Hypothalamus (tissue), 51 donors: ENCODE results near the gene LY9.
"Not testable (repeated sequence)": the region's sequence is repeated elsewhere in the genome, so short reads cannot be mapped to it uniquely, and the experiment has no call there.

ENCODE experiments used
- DNase-seq, 51 donors: peaks; one replicate each; lab custom pipeline; 2025; lab: John Stamatoyannopoulos, UW

The LY9 gene

GRCh38 chr1:160862203-160863060 is 66.5 kb downstream of the LY9 start, which contains the start of gene CD244:
TSS of gene CD244 (minus strand) at chr1:160862887. CDS start at chr1:160862677, 210 bp downstream.
- DNase-seq: peak in 8 of 51 donors; percentile 6 to 41 (median 9)

- no peak for DNase-seq
These were observed 67.2 kb downstream of the LY9 start for GRCh38 chr1:160863061-160863773.

DNA sequence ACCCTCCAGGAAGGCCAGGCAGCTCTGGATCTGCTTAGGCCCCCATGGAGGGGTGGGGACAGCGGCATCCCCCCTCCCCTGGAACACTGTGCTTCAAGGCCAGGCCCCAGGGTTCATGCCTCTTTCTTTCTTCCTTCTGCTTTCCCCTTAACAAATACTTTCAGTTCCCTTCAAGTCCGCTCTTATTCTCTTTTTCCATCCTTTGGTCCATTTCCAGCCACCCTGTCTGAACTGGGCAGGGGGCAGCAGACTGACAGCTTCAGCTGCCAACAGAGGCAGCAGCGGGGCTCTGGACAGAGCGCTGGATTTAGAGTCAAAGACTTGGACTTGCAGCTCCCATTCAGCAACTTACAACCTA is 67.8 kb downstream of the LY9 start:
- DNase-seq: peak in 3 of 51 donors; percentile 1 to 6 (median 4)

DNA sequence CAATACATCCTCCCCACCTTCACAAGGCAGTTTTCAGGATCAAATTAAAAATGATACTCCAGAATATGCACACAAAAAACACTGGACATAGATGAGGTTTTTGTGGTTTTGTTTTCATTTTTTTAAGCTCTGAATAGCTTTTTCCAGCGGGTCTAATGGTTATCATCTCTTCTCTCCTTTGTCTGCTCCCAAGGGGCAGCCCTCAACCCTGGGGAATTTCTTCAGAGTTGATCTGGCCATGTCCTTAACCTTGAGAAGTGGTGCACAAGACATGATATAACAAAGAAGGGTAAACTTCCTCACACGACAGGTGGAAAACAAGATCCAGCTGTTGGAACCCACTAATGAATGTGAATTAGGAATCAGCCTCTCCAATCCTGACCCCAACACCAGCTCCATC is 68.2 kb downstream of the LY9 start:
- DNase-seq: no peak

GRCh38 chr1:160865337-160865736 is 69.4 kb downstream of the LY9 start:
- no peak for DNase-seq

DNA sequence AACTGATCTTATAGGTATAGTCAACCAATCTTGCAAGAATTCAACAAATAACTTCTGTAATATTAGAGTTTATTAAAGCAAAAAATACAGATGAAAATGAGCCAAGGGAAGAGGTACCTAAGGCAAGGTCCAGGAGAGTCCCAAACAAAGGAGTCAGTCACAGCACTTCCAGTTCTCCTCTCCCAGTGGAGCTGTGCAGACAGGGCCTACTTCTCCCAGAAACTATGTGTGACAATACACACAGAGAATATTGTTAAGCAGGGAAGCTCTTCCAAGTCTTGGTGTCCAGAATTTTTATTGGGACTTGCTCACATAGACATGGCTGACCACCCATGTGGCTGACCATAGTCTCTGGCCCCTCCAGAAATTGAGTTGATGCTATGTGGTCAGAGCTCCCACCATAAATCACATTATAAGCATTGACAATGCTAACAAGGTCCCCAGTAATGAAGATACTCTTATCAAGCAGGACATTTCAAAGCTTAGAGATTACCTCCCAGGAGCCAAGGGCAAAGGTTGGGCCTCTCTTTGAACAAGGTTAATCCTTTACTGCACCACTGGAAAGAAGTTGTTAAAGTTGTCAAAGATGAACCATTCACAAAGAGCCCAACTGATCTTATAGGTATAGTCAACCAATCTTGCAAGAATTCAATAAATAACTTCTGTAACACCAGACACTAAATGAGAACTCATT is 70.2 kb downstream of the LY9 start:
- DNase-seq: no peak

GRCh38 chr1:160866695-160867260 is 70.8 kb downstream of the LY9 start:
- no peak for DNase-seq

- not testable (repeated sequence) for DNase-seq
These were observed 71.7 kb downstream of the LY9 start for GRCh38 chr1:160867651-160868050.

GRCh38 chr1:160868141-160868540 is 72.2 kb downstream of the LY9 start:
- no peak for DNase-seq

- DNase-seq: no peak
These were observed 79.0 kb downstream of the LY9 start for GRCh38 chr1:160874935-160875334.

DNA sequence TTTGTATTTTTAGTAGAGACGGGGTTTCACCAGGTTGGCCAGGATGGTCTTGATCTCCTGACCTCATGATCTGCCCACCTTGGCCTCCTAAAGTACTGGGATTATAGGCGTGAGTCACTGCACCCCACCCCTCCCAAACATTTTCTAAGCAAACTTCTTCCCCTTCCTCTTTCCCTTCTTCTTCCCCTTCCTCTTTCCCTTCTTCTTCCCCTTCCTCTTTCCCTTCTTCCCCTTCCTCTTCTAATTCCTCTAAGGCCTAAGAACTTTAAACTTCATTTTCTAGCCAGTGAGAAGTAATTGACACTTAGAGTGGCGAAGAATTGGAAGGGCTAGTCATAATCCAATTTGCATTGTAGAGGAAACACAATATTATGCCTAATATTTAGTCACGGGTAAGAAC is 79.6 kb downstream of the LY9 start:
- DNase-seq: not testable (repeated sequence)

DNA sequence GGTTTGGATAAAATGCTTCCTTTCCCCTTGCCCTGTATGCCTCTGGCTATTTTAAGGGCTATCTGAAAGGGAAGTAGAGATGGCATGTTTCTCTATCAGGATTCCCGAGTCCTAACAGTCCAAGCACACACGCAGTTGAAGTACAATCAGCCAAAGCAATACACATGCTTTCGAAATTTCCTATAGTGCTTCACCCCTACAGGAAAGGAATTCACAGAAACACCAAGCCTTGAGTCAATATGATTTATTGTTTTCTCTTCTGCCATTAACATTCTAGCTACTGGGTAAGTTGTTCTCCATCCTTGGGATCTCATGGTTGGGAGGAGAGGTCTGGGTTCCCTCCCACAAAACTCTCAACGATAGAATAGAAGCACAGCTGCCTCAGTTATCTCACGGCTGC is 80.3 kb downstream of the LY9 start:
- no peak for DNase-seq

- DNase-seq: no peak
These were observed 81.2 kb downstream of the LY9 start for GRCh38 chr1:160877221-160877620.
